ENCODE measurements around the gene NCAM2. TPM values are rescaled to one million over a fixed set of nuclear protein-coding genes. Genes with fewer than 3 reads are reported as not detected.

NCAM2 gene
- polyA plus RNA-seq, 3 donors = not detected

DNA sequence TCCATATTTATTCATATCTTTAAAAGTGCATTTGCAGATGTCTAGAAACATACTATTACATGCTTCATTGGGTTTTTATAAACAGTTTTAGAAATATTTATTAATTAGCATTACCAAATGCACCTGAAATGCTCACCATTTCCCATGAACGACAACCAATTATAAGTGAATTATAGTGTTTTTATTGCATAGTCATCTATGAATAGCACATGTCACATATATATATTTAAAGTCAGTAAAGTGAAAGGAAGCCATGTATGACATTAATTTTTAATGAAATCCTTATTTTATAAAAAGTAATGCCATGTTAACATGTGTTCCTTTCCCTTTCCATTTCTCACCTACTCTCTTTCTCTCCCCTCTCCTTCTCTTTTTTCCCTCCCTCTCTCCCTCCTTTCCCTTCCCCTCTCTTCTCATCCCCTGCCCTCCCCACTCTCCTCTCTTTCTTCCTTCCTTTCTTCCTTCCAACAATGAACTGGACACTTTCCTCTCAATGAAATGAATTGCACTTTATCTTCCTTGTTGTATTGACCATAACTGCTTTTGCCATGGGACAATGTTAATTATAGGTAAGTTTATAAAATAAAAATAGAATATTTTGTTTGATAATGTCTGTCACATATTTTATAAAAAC lies 179.3 kb downstream of the NCAM2 start:
- Histone ChIP-seq H2AFZ (ENCODE audit: insufficient read depth, low read depth, low read length, poor library complexity, severe bottlenecking) (no peak overlapping the region), H3K9ac (ENCODE audit: insufficient read depth, low read length, poor library complexity, severe bottlenecking) (no peak overlapping the region), H3K27me3 (ENCODE audit: control insufficient read depth in 2 of 2, insufficient read depth in 2 of 2, low read length in 2 of 2) (no peaks in the 10 kb centered on the region), H3K36me3 (replicated peaks in 1 of 2; ENCODE audit: control insufficient read depth in 1 of 2, insufficient read depth in 2 of 2, low read length in 2 of 2) (no peaks in the 10 kb centered on the region), H3K4me3 (replicated peaks in 1 of 3; ENCODE audit: low read depth in 2 of 3, low read length in 3 of 3) (no peak overlapping the region), H3K9me3 (replicated peaks in 1 of 2; ENCODE audit: control insufficient read depth in 1 of 2, insufficient read depth in 1 of 2, low read length in 2 of 2) (no peaks in the 10 kb centered on the region), H3K4me2 (replicated peaks; ENCODE audit: extremely low read depth, low read length, poor library complexity, severe bottlenecking) (no peak overlapping the region), H3K27ac (ENCODE audit: low read depth in 1 of 2, low read length in 2 of 2) (no peak overlapping the region), H3K4me1 (ENCODE audit: control insufficient read depth in 1 of 2, insufficient read depth in 2 of 2, low read length in 2 of 2) (no peaks in the 10 kb centered on the region), H4K20me1 (ENCODE audit: insufficient read depth, low read length) (no peaks in the 10 kb centered on the region), H3K79me2 (ENCODE audit: insufficient read depth, low read length) (no peaks in the 10 kb centered on the region)
- H3K4me1 Mint-ChIP-seq = peaks cover 5% of the 10 kb centered on the region
- TF ChIP-seq, protein P1, sequence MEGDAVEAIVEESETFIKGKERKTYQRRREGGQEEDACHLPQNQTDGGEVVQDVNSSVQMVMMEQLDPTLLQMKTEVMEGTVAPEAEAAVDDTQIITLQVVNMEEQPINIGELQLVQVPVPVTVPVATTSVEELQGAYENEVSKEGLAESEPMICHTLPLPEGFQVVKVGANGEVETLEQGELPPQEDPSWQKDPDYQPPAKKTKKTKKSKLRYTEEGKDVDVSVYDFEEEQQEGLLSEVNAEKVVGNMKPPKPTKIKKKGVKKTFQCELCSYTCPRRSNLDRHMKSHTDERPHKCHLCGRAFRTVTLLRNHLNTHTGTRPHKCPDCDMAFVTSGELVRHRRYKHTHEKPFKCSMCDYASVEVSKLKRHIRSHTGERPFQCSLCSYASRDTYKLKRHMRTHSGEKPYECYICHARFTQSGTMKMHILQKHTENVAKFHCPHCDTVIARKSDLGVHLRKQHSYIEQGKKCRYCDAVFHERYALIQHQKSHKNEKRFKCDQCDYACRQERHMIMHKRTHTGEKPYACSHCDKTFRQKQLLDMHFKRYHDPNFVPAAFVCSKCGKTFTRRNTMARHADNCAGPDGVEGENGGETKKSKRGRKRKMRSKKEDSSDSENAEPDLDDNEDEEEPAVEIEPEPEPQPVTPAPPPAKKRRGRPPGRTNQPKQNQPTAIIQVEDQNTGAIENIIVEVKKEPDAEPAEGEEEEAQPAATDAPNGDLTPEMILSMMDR (IDR thresholded peaks at IDR 0.05) = no peak
- no peak overlapping the region for H3K27ac Mint-ChIP-seq
- H3K27me3 Mint-ChIP-seq (ENCODE audit: low read depth in 3 of 3) = peaks cover 0 to 1% (median 0%) of the 10 kb centered on the region in 3 donors
- no peak overlapping the region for H3K4me3 Mint-ChIP-seq
- no peak for DNase-seq
- WGBS (ENCODE audit: insufficient coverage) = no CpG with 5 or more reads among the region's 1 CpG
- intact Hi-C loops (cut with micrococcal nuclease) = no loop called here
- H3K9me3 Mint-ChIP-seq = peaks cover 0 to 3% (median 0%) of the 10 kb centered on the region in 7 donors
- H3K36me3 Mint-ChIP-seq = no peaks in the 10 kb centered on the region

DNA sequence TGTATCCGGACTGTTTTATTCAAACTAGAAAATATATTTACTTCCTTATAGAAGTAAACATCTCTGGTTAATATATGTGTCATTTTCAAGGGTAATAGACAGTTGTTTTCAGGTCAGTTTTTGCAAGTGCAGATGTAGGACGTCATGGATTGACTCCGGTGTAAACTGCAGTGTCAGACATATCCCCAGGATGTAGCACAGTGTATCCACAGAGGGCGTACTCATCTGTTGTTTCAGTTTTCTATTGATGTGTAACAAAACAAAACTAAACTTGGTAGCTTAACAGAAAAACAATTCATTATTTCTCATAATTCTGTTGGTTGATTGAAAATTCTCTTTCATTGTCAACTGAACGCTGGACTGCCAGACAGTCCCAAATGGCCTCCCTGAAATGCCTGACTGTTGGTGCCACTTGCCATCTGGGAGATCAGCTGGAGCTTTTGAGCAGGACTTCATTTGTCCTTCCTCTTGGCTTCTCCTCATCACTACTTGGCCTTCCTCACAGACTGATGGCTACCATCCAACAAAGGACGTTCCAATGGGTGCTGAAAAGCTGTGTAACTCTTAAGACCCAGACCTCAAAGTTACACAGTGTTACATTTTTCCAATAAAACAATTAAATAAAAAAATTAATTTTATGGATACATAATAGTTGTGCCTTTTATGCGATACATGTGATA lies 181.6 kb downstream of the NCAM2 start:
- no peak overlapping the region for H3K9ac ChIP-seq (ENCODE audit: insufficient read depth, low read length, poor library complexity, severe bottlenecking)
- no peak overlapping the region for H3K27ac ChIP-seq (ENCODE audit: low read depth in 1 of 2, low read length in 2 of 2)
- Mint-ChIP-seq H3K4me3 (no peak overlapping the region), H3K4me1 (peaks cover 5% of the 10 kb centered on the region), H3K36me3 (no peaks in the 10 kb centered on the region), H3K27ac (no peak overlapping the region), H3K9me3 (no peaks in the 10 kb centered on the region), H3K27me3 (ENCODE audit: low read depth in 3 of 3) (peaks cover 0 to 1% (median 0%) of the 10 kb centered on the region in 3 donors)
- TF ChIP-seq, protein P1 (IDR thresholded peaks at IDR 0.05) = no peak
- no peaks in the 10 kb centered on the region for H3K36me3 ChIP-seq (replicated peaks in 1 of 2; ENCODE audit: control insufficient read depth in 1 of 2, insufficient read depth in 2 of 2, low read length in 2 of 2)
- 93% methylated on average over 3 of the region's 7 CpGs for WGBS (ENCODE audit: insufficient coverage)
- H3K4me2 ChIP-seq (replicated peaks; ENCODE audit: extremely low read depth, low read length, poor library complexity, severe bottlenecking) = no peak overlapping the region
- H3K27me3 ChIP-seq (ENCODE audit: control insufficient read depth in 2 of 2, insufficient read depth in 2 of 2, low read length in 2 of 2) = no peaks in the 10 kb centered on the region
- H3K9me3 ChIP-seq (replicated peaks in 1 of 2; ENCODE audit: control insufficient read depth in 1 of 2, insufficient read depth in 1 of 2, low read length in 2 of 2) = no peaks in the 10 kb centered on the region
- H4K20me1 ChIP-seq (ENCODE audit: insufficient read depth, low read length) = no peaks in the 10 kb centered on the region
- H3K79me2 ChIP-seq (ENCODE audit: insufficient read depth, low read length) = no peaks in the 10 kb centered on the region
- no peak for DNase-seq
- no peak overlapping the region for H3K4me3 ChIP-seq (replicated peaks in 1 of 3; ENCODE audit: low read depth in 2 of 3, low read length in 3 of 3)
- H3K4me1 ChIP-seq (ENCODE audit: control insufficient read depth in 1 of 2, insufficient read depth in 2 of 2, low read length in 2 of 2) = no peaks in the 10 kb centered on the region
- intact Hi-C loops (cut with micrococcal nuclease) = no loop called here
- H2AFZ ChIP-seq (ENCODE audit: insufficient read depth, low read depth, low read length, poor library complexity, severe bottlenecking) = no peak overlapping the region

Measured in CD14-positive monocyte (primary cell).